SU-DHL-6 (cell line): Measurements from ENCODE around the gene RASD2.

Experiments used
- H2AFZ ChIP-seq: fragments of 200-600 bp; sonication (generic); 2 replicates; pipeline ENCODE4 v1.6.1; 2014; ENCODE audit warnings: low read depth, mild to moderate bottlenecking, moderate library complexity, mixed read lengths, antibody characterized with exemption, low read length; ENCODE audit not compliant: severe bottlenecking
- H3F3A ChIP-seq: fragments of 200-600 bp; shearing (Covaris generic); 2 replicates; pipeline ENCODE4 v1.6.0; 2016; ENCODE audit warnings: antibody characterized with exemption, mild to moderate bottlenecking; ENCODE audit not compliant: insufficient read depth
- H3K27ac ChIP-seq: fragments of 200-600 bp; sonication (generic); 2 replicates; pipeline ENCODE4 v1.5.1; 2016; ENCODE audit warnings: low read depth, mild to moderate bottlenecking, low read length, moderate library complexity, mixed read lengths
- H3K27me3 ChIP-seq: fragments of 200-600 bp; sonication (generic), shearing (Covaris generic); 2 replicates; pipeline ENCODE4 v1.6.0; 2014; ENCODE audit warnings: mild to moderate bottlenecking, low read length
- H3K36me3 ChIP-seq: fragments of 200-600 bp; sonication (generic); 2 replicates; pipeline ENCODE4 v1.6.1; 2014; ENCODE audit warnings: mild to moderate bottlenecking, low read length, mixed read lengths
- H3K4me2 ChIP-seq: fragments of 300-600, 200-600 bp; shearing (Covaris generic), sonication (generic); 2 replicates; pipeline ENCODE4 v1.6.0; 2014; ENCODE audit warnings: low read length, low read depth, mild to moderate bottlenecking; ENCODE audit not compliant: poor library complexity, severe bottlenecking
- H3K4me3 ChIP-seq: fragments of 200-600 bp; sonication (generic); 2 replicates; pipeline ENCODE4 v1.5.1; 2014; ENCODE audit warnings: antibody characterized with exemption, low read length, mild to moderate bottlenecking, mixed read lengths; ENCODE audit not compliant: insufficient read depth, poor library complexity, severe bottlenecking
- H3K79me2 ChIP-seq: fragments of 200-600 bp; sonication (generic); 2 replicates; pipeline ENCODE4 v1.6.1; 2014; ENCODE audit warnings: mild to moderate bottlenecking, low read length, moderate library complexity; ENCODE audit not compliant: insufficient read depth
- H3K9ac ChIP-seq: fragments of 200-600 bp; sonication (generic); 2 replicates; pipeline ENCODE4 v1.7.0; 2014; ENCODE audit warnings: mild to moderate bottlenecking, low read length
- H3K9me2 ChIP-seq: fragments of 200-600 bp; sonication (generic); replicated peaks from 2 replicates; pipeline ENCODE4 v1.6.1; 2014; ENCODE audit warnings: low read length; ENCODE audit not compliant: insufficient read depth
- H3K9me3 ChIP-seq: fragments of 200-600 bp; sonication (generic); 2 replicates; pipeline ENCODE4 v1.6.1; 2014; ENCODE audit warnings: low read length, mixed read lengths; ENCODE audit not compliant: insufficient read depth
- H4K20me1 ChIP-seq: fragments of 200-600 bp; sonication (generic); 2 replicates; pipeline ENCODE4 v1.6.1; 2014; ENCODE audit warnings: low read depth, mild to moderate bottlenecking, antibody characterized with exemption, low read length, moderate library complexity, mixed read lengths
- EZH2phosphoT487 ChIP-seq: fragments of 200-600 bp; sonication (generic), shearing (Covaris generic); conservative IDR thresholded peaks from 2 replicates; pipeline ENCODE4 v1.6.1; 2018; ENCODE audit warnings: mild to moderate bottlenecking, antibody characterized with exemption, low read length, moderate library complexity, mixed read lengths
- TF ChIP-seq, protein P1 (sequence below): fragments of 200-600 bp; sonication (generic); IDR thresholded peaks from one replicate; pipeline ENCODE4 v1.5.1; 2017; ENCODE audit warnings: antibody characterized with exemption, mild to moderate bottlenecking, low read length, moderate library complexity; ENCODE audit not compliant: insufficient read depth, poor library complexity, severe bottlenecking

The RASD2 gene

DNA sequence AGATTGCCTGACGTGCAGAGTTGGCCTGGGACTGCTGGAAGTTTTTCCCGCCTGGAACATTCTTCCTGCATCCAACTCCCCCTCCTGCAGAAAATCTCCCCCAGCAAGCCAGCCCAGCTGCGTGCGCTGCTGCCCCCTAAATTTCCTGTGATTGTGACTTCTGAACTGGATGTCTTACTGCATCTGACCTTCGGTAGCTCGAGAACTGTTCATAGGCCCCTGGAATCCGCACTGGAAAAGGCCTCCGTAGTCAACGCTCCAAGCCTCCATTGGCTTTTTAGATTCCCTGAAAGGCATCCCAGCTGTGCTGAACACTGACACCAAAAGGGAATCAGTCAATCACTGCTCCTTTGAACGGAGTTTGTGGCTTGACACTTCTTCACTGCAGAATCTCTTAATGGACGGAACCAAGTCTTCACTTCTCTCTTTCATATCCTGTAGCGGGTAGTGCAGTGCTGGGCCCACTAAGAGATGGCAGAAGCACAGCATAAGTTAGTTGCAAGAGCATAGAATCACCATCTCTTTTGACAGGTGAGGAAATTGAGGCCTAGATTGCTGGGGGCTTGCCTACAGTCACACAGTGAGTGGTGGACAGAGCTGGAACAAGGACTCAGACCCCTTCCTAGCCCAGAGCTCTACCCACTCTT lies 14.2 kb upstream of the RASD2 start:
- no peaks in the 10 kb centered on the region for H3K36me3 ChIP-seq
- H3K4me3 ChIP-seq: no peak overlapping the region
- H4K20me1 ChIP-seq: no peaks in the 10 kb centered on the region
- H3K79me2 ChIP-seq: no peaks in the 10 kb centered on the region
- no peaks in the 10 kb centered on the region for H3F3A ChIP-seq
- H2AFZ ChIP-seq: no peak overlapping the region
- no peak for TF ChIP-seq EZH2phosphoT487
- TF ChIP-seq, protein P1, sequence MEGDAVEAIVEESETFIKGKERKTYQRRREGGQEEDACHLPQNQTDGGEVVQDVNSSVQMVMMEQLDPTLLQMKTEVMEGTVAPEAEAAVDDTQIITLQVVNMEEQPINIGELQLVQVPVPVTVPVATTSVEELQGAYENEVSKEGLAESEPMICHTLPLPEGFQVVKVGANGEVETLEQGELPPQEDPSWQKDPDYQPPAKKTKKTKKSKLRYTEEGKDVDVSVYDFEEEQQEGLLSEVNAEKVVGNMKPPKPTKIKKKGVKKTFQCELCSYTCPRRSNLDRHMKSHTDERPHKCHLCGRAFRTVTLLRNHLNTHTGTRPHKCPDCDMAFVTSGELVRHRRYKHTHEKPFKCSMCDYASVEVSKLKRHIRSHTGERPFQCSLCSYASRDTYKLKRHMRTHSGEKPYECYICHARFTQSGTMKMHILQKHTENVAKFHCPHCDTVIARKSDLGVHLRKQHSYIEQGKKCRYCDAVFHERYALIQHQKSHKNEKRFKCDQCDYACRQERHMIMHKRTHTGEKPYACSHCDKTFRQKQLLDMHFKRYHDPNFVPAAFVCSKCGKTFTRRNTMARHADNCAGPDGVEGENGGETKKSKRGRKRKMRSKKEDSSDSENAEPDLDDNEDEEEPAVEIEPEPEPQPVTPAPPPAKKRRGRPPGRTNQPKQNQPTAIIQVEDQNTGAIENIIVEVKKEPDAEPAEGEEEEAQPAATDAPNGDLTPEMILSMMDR: no peak
- no peaks in the 10 kb centered on the region for H3K9me2 ChIP-seq
- H3K27me3 ChIP-seq: no peaks in the 10 kb centered on the region
- no peaks in the 10 kb centered on the region for H3K9me3 ChIP-seq
- H3K4me2 ChIP-seq: no peak overlapping the region
- H3K9ac ChIP-seq: no peak overlapping the region
- H3K27ac ChIP-seq: no peak overlapping the region

GRCh38 chr22:35528927-35529326 lies 11.7 kb upstream of the RASD2 start:
- Histone ChIP-seq H3K27me3 (no peaks in the 10 kb centered on the region), H2AFZ (no peak overlapping the region), H3K9me3 (no peaks in the 10 kb centered on the region), H3K4me2 (no peak overlapping the region), H3K36me3 (no peaks in the 10 kb centered on the region), H3K9ac (no peak overlapping the region), H3F3A (no peaks in the 10 kb centered on the region), H3K27ac (no peak overlapping the region), H3K4me3 (no peak overlapping the region), H3K9me2 (no peaks in the 10 kb centered on the region; the same call in 1 of the 2 replicates), H4K20me1 (no peaks in the 10 kb centered on the region), H3K79me2 (no peaks in the 10 kb centered on the region)
- TF ChIP-seq, protein P1: no peak
- no peak for TF ChIP-seq EZH2phosphoT487

DNA sequence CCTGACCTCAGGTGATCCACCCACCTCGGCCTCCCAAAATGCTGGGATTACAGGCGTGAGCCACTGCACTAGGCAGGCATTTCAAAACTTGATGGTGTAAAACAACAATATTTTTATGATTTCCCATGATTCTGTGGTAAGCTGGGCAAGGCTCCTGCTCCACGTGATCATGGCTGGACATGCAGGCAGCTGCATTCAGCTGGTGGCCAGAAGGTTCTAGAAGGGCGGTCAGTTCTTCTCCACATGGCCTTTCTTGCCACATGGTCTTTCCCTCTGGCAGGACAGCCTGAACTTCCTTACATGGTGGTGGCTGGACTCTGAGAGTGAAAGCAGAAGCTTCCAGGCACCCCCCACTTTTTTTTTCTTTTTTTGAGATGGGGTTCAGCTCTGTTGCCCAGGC lies 9.9 kb upstream of the RASD2 start:
- Histone ChIP-seq H3K36me3 (no peaks in the 10 kb centered on the region), H3K27me3 (no peaks in the 10 kb centered on the region), H3K9me3 (no peaks in the 10 kb centered on the region), H3K9ac (no peak overlapping the region), H4K20me1 (no peaks in the 10 kb centered on the region), H2AFZ (no peak overlapping the region), H3K9me2 (no peaks in the 10 kb centered on the region; the same call in 1 of the 2 replicates), H3K4me2 (no peak overlapping the region), H3K4me3 (no peak overlapping the region), H3F3A (no peaks in the 10 kb centered on the region), H3K79me2 (no peaks in the 10 kb centered on the region), H3K27ac (no peak overlapping the region)
- TF ChIP-seq, protein P1: no peak
- TF ChIP-seq EZH2phosphoT487: no peak
